ENCODE data around the gene ABCF1. TPM values are rescaled to one million over a fixed set of nuclear protein-coding genes. Genes with fewer than 3 reads are reported as not detected.

Gene ABCF1
- polyA plus RNA-seq, 3 donors from 2014 or later, result 4.3 to 50.1 (median 15.2) TPM

GRCh38 chr6:30613251-30614043, 42.2 kb downstream of the ABCF1 start:
- no peak for DNase-seq
- Mint-ChIP-seq H3K4me1 (peaks cover 57 to 70% of the 10 kb centered on the region in 2 donors), H3K27ac (peak overlapping the region; percentile 99 to 100 (median 100)), H3K36me3 (peaks cover 24 to 42% (median 33%) of the 10 kb centered on the region in 3 donors), H3K27me3 (ENCODE audit: low read depth in 3 of 3) (peaks cover 29 to 37% (median 35%) of the 10 kb centered on the region in 3 donors), H3K4me3 (peak overlapping the region; percentile 23 to 99 (median 78)), H3K9me3 (peaks cover 0 to 9% (median 2%) of the 10 kb centered on the region in 6 donors)

GRCh38 chr6:30614044-30614842, 43.0 kb downstream of the ABCF1 start:
- peak overlapping the region; percentile 99 to 100 (median 100) for H3K27ac Mint-ChIP-seq
- peaks cover 29 to 37% (median 35%) of the 10 kb centered on the region in 3 donors for H3K27me3 Mint-ChIP-seq (ENCODE audit: low read depth in 3 of 3)
- peaks cover 24 to 35% (median 27%) of the 10 kb centered on the region in 3 donors for H3K36me3 Mint-ChIP-seq
- peaks cover 0 to 9% (median 2%) of the 10 kb centered on the region in 6 donors for H3K9me3 Mint-ChIP-seq
- H3K4me1 Mint-ChIP-seq, result peaks cover 55 to 70% of the 10 kb centered on the region in 2 donors
- H3K4me3 Mint-ChIP-seq, result peak overlapping the region; percentile 99 to 100 (median 99)
- no peak for DNase-seq

GRCh38 chr6:30614843-30615218, 43.6 kb downstream of the ABCF1 start:
- peak overlapping the region; percentile 99 to 100 (median 100) for H3K27ac Mint-ChIP-seq
- H3K27me3 Mint-ChIP-seq (ENCODE audit: low read depth in 3 of 3), result peaks cover 29 to 36% (median 35%) of the 10 kb centered on the region in 3 donors
- H3K4me1 Mint-ChIP-seq, result peaks cover 51 to 69% of the 10 kb centered on the region in 2 donors
- H3K9me3 Mint-ChIP-seq, result peaks cover 0 to 9% (median 2%) of the 10 kb centered on the region in 6 donors
- DNase-seq, result peak; percentile 90 to 93 (median 93)
- peaks cover 22 to 30% (median 24%) of the 10 kb centered on the region in 3 donors for H3K36me3 Mint-ChIP-seq
- peak overlapping the region; percentile 99 to 100 (median 99) for H3K4me3 Mint-ChIP-seq

- H3K27ac Mint-ChIP-seq, result peak overlapping the region; percentile 99 to 100 (median 100)
- peaks cover 22 to 30% (median 24%) of the 10 kb centered on the region in 3 donors for H3K36me3 Mint-ChIP-seq
- peaks cover 29 to 36% (median 35%) of the 10 kb centered on the region in 3 donors for H3K27me3 Mint-ChIP-seq (ENCODE audit: low read depth in 3 of 3)
- peak overlapping the region; percentile 99 to 100 (median 99) for H3K4me3 Mint-ChIP-seq
- H3K9me3 Mint-ChIP-seq, result peaks cover 0 to 9% (median 2%) of the 10 kb centered on the region in 6 donors
- DNase-seq, result peak; percentile 60 to 72 (median 67)
- peaks cover 47 to 64% of the 10 kb centered on the region in 2 donors for H3K4me1 Mint-ChIP-seq
Observed at GRCh38 chr6:30615219-30615957, 44.1 kb downstream of the ABCF1 start.

DNA sequence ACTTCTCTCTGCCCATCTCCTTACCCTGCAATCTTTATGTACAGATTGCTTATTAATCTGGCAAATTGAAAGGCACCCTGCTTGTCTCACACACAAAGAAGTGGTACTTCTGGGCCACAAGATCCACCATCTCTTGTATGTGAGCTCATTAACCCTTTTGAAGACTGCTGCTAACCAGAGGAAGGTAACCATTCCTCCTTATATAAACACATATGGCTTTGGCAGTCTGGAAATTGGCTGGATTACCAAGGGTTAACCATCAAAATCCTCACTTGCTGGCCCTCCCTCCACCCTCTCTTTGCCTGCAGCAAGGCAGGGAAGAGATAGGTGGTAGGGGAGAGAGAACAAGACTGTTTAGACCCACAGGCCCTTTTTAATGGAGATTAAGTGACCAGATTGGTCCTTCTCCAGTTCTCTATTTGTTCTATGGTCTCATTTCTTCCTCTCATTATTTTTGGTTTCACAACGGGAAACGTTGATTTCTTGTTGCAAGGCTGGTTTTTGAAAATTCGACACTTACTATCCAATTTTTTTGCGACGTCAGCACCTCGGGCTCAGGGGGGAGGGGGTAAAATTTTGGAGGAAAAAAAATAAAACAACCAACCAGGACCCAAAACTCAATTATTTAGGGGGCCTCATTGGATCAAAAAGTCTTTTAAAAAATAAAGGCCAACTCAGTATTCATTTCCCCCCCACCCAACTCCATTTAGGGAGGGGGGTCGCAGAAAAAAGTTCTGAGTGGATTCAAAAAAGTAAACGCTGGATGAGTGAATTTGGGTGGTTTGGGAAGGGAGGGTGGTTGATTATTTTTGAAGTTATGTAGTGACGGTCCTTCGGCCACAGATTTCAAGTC, 44.9 kb downstream of the ABCF1 start:
- peak overlapping the region; percentile 99 to 100 (median 99) for H3K4me3 Mint-ChIP-seq
- H3K4me1 Mint-ChIP-seq, result peaks cover 48 to 57% of the 10 kb centered on the region in 2 donors
- peak overlapping the region; percentile 99 to 100 (median 100) for H3K27ac Mint-ChIP-seq
- peak; percentile 61 to 63 (median 63) for DNase-seq
- H3K9me3 Mint-ChIP-seq, result peaks cover 0 to 9% (median 2%) of the 10 kb centered on the region in 6 donors
- peaks cover 22 to 31% (median 24%) of the 10 kb centered on the region in 3 donors for H3K36me3 Mint-ChIP-seq
- peaks cover 29 to 36% (median 35%) of the 10 kb centered on the region in 3 donors for H3K27me3 Mint-ChIP-seq (ENCODE audit: low read depth in 3 of 3)

- Mint-ChIP-seq H3K9me3 (peaks cover 0 to 9% (median 2%) of the 10 kb centered on the region in 6 donors), H3K27me3 (ENCODE audit: low read depth in 3 of 3) (peaks cover 29 to 36% (median 35%) of the 10 kb centered on the region in 3 donors), H3K4me3 (peak within 1 kb of the TSS; percentile 99 to 100 (median 99)), H3K27ac (peak within 1 kb of the TSS; percentile 99 to 100 (median 100)), H3K4me1 (peaks cover 42 to 49% of the 10 kb centered on the region in 2 donors), H3K36me3 (peaks cover 22 to 34% (median 24%) of the 10 kb centered on the region in 3 donors)
- peak; percentile 99 to 100 (median 100) for DNase-seq
Observed at GRCh38 chr6:30616811-30617564, 45.7 kb downstream of the ABCF1 start, which contains the start of gene PPP1R10. TSS of gene PPP1R10 (minus strand) at chr6:30617243. CDS start at chr6:30609944, 7,299 bp downstream.

DNA sequence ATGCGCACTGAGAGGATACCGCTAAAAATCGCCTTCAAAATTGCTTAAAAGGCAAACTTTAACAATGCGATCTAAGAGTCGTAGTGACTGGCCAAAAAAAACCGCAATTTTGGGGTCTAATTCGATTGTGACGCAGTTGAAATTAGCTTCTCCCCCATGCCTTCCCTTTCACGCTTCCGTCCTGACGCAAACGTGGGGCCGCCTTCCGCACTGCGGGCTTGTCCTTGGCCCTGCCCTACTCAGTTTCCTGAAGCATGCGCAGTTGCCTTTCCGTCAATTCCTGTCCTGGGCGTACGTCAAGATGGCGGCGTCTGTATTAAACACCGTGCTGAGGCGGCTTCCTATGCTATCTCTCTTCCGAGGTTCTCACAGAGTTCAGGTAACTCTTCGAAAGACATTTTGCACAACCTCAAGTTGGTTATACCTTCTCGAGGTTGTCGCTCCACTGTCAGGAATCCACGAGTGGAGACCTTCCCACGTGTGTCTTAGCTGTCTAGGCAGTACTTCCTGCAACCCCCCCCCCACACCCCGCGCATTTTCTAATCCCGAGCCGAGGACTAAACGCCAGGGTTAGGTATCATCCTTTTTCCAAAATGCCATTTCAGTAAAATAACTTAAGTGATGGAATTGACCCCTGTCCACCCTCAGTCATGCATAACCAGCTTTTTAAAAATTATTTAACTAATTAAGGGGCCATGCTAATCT, 46.5 kb downstream of the ABCF1 start, which contains the start of gene MRPS18B:
Gene MRPS18B, plus strand, starts transcription at position 276 of the 705 bp plus-strand sequence. Its CDS starts 26 bp downstream, at position 302.
- H3K4me3 Mint-ChIP-seq, result peak within 1 kb of the TSS; percentile 99 to 100 (median 99)
- H3K36me3 Mint-ChIP-seq, result peaks cover 24 to 34% (median 25%) of the 10 kb centered on the region in 3 donors
- peaks cover 0 to 9% (median 2%) of the 10 kb centered on the region in 6 donors for H3K9me3 Mint-ChIP-seq
- H3K27ac Mint-ChIP-seq, result peak within 1 kb of the TSS; percentile 99 to 100 (median 100)
- H3K4me1 Mint-ChIP-seq, result peaks cover 39 to 42% of the 10 kb centered on the region in 2 donors
- H3K27me3 Mint-ChIP-seq (ENCODE audit: low read depth in 3 of 3), result peaks cover 29 to 35% (median 35%) of the 10 kb centered on the region in 3 donors
- peak; percentile 98 to 99 (median 99) for DNase-seq

- peak overlapping the region; percentile 99 to 100 (median 100) for H3K27ac Mint-ChIP-seq
- peaks cover 24 to 34% (median 27%) of the 10 kb centered on the region in 3 donors for H3K36me3 Mint-ChIP-seq
- H3K4me1 Mint-ChIP-seq, result peaks cover 35 to 36% of the 10 kb centered on the region in 2 donors
- no peak for DNase-seq
- peaks cover 0 to 9% (median 2%) of the 10 kb centered on the region in 6 donors for H3K9me3 Mint-ChIP-seq
- H3K27me3 Mint-ChIP-seq (ENCODE audit: low read depth in 3 of 3), result peaks cover 29 to 35% (median 35%) of the 10 kb centered on the region in 3 donors
- peak overlapping the region; percentile 99 to 100 (median 99) for H3K4me3 Mint-ChIP-seq
Observed at GRCh38 chr6:30618270-30618797, 47.1 kb downstream of the ABCF1 start.

DNA sequence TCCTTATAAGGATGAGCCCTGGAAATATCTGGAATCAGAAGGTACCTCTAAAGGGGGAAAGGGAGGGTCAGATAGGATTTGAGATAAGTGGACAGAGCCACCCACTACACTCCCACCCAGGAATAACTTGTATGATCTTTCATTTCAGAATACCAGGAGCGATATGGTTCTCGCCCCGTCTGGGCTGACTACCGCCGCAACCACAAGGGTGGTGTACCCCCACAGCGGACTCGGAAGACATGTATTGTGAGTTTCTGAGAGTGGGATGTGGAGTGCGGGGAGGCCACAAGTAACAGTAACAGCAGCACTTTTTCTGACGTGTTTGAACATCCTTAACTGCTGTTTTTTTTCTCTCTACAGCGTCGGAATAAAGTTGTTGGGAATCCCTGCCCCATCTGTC, 48.3 kb downstream of the ABCF1 start:
- peaks cover 24 to 31% (median 29%) of the 10 kb centered on the region in 3 donors for H3K36me3 Mint-ChIP-seq
- peak overlapping the region in 4 of 6 donors; percentile 100 for H3K27ac Mint-ChIP-seq

DNA sequence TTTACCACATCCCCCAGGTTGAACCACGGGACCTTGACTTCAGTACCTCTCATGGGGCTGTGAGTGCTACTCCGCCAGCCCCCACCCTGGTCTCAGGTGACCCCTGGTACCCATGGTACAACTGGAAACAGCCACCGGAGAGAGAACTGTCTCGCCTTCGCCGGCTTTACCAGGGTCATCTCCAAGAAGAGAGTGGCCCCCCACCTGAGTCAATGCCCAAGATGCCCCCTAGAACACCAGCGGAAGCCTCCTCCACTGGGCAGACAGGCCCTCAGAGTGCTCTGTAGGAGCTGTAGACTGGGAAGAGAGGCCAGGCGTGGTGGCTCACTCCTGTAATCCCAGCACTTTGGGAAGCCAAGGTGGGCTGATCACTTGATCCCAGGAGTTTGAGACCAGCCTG, 54.3 kb downstream of the ABCF1 start:
- Mint-ChIP-seq H3K9me3 (no peaks in the 10 kb centered on the region), H3K36me3 (peaks cover 0 to 26% (median 9%) of the 10 kb centered on the region in 3 donors), H3K4me3 (peak overlapping the region in 1 of 5 donors; percentile 91), H3K27me3 (ENCODE audit: low read depth in 3 of 3) (peaks cover 0 to 6% (median 1%) of the 10 kb centered on the region in 3 donors), H3K4me1 (peaks cover 21 to 24% of the 10 kb centered on the region in 2 donors), H3K27ac (peak overlapping the region; percentile 51 to 98 (median 96))
- DNase-seq, result no peak

More for the DNA sequence above, 48.3 kb downstream of the ABCF1 start:
- Mint-ChIP-seq H3K27me3 (ENCODE audit: low read depth in 3 of 3) (peaks cover 29 to 31% (median 31%) of the 10 kb centered on the region in 3 donors), H3K9me3 (peaks cover 0 to 9% (median 2%) of the 10 kb centered on the region in 6 donors), H3K4me3 (peak overlapping the region in 3 of 5 donors; percentile 99 to 100 (median 99)), H3K4me1 (peaks cover 22 to 23% of the 10 kb centered on the region in 2 donors)
- DNase-seq, result no peak
